ENCODE measurements around the gene F2RL2.

F2RL2 gene

GRCh38 chr5:76590027-76590426 lies 33.2 kb downstream of the F2RL2 start:
- no peak for TF ChIP-seq REST (IDR thresholded peaks at IDR 0.05; ENCODE audit: insufficient read depth in 1 of 2, low read depth in 2 of 2, low read length in 2 of 2)

GRCh38 chr5:76586531-76586930 lies 36.7 kb downstream of the F2RL2 start:
- TF ChIP-seq REST (IDR thresholded peaks at IDR 0.05; ENCODE audit: insufficient read depth in 1 of 2, low read depth in 2 of 2, low read length in 2 of 2): no peak
- no peak for TF ChIP-seq SIN3A (IDR thresholded peaks at IDR 0.05; ENCODE audit: borderline replicate concordance, insufficient read depth, low read length)
- TF ChIP-seq TAF1 (IDR thresholded peaks at IDR 0.05; ENCODE audit: borderline replicate concordance, insufficient read depth, low read length): no peak
- no peak for TF ChIP-seq FOXP2 (optimal IDR thresholded peaks at IDR 0.05; ENCODE audit: borderline replicate concordance, extremely low read depth, extremely low read length, insufficient read depth)
- TF ChIP-seq POLR2AphosphoS5 (IDR thresholded peaks at IDR 0.05; ENCODE audit: low read depth, low read length): no peak

GRCh38 chr5:76585783-76586217 lies 37.4 kb downstream of the F2RL2 start:
- TF ChIP-seq FOXP2 (optimal IDR thresholded peaks at IDR 0.05; ENCODE audit: borderline replicate concordance, extremely low read depth, extremely low read length, insufficient read depth): no peak
- TF ChIP-seq TAF1 (IDR thresholded peaks at IDR 0.05; ENCODE audit: borderline replicate concordance, insufficient read depth, low read length): no peak
- no peak for TF ChIP-seq POLR2AphosphoS5 (IDR thresholded peaks at IDR 0.05; ENCODE audit: low read depth, low read length)
- TF ChIP-seq REST (IDR thresholded peaks at IDR 0.05; ENCODE audit: insufficient read depth in 1 of 2, low read depth in 2 of 2, low read length in 2 of 2): no peak

- TF ChIP-seq SIN3A (IDR thresholded peaks at IDR 0.05; ENCODE audit: borderline replicate concordance, insufficient read depth, low read length) (no peak), TAF1 (IDR thresholded peaks at IDR 0.05; ENCODE audit: borderline replicate concordance, insufficient read depth, low read length) (no peak), FOXP2 (optimal IDR thresholded peaks at IDR 0.05; ENCODE audit: borderline replicate concordance, extremely low read depth, extremely low read length, insufficient read depth) (no peak), REST (IDR thresholded peaks at IDR 0.05; ENCODE audit: insufficient read depth in 1 of 2, low read depth in 2 of 2, low read length in 2 of 2) (no peak), POLR2AphosphoS5 (IDR thresholded peaks at IDR 0.05; ENCODE audit: low read depth, low read length) (no peak)
These were observed 39.8 kb downstream of the F2RL2 start for GRCh38 chr5:76583163-76584047.

All from PFSK-1 (cell line).